Fibroblast of the aortic adventitia (primary cell): Measurements from ENCODE around the gene DUSP23. TPM values are rescaled to one million over a fixed set of nuclear protein-coding genes. Genes with fewer than 3 reads are reported as not detected.

Experiments used
- DNase-seq: peaks from one replicate; pipeline ENCODE4 v3.0.0-alpha.2; 2010; ENCODE audit warnings: low read depth
- H3K4me3 ChIP-seq: 2 replicates; pipeline ENCODE4 v1.5.1; 2011; ENCODE audit warnings: low read depth, mild to moderate bottlenecking, control low read depth, low read length, moderate library complexity
- total RNA-seq: library from RNA; depleted of rRNA; stranded (reverse); fragments of >200 nt; gene quantifications from 2 replicates; pipeline ENCODE4 v1.2.3, GENCODE V29; 2012; ENCODE audit warnings: low replicate concordance
- TF ChIP-seq, protein P1 (sequence below): IDR thresholded peaks from 2 replicates; pipeline ENCODE4 v1.5.1; 2011; ENCODE audit warnings: mild to moderate bottlenecking, low read length, control low read depth, inconsistent platforms; ENCODE audit not compliant: insufficient read depth

The DUSP23 gene
- total RNA-seq, 1 donor, result 10.0 TPM

DNA sequence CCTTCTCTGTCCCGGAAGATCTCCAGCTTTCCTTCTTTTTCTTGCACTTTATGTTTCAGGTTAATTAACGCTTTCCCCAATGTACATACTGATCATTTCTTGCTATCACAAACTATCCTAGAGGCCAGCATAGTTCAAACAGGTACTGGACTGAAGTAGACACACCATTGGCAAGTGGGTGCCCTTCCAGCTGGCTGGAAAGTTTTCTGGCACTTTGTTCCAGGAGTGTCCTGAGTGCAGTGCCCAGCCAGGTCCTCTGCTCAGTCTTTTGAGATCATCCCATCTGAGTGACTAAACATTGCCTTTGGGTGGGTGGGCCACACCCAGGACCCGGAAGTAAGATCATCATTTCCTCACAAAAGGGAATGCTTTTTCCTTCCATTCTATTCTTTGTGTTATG lies 15.0 kb upstream of the DUSP23 start:
- no peak overlapping the region for H3K4me3 ChIP-seq
- no peak for DNase-seq
- TF ChIP-seq, protein P1, sequence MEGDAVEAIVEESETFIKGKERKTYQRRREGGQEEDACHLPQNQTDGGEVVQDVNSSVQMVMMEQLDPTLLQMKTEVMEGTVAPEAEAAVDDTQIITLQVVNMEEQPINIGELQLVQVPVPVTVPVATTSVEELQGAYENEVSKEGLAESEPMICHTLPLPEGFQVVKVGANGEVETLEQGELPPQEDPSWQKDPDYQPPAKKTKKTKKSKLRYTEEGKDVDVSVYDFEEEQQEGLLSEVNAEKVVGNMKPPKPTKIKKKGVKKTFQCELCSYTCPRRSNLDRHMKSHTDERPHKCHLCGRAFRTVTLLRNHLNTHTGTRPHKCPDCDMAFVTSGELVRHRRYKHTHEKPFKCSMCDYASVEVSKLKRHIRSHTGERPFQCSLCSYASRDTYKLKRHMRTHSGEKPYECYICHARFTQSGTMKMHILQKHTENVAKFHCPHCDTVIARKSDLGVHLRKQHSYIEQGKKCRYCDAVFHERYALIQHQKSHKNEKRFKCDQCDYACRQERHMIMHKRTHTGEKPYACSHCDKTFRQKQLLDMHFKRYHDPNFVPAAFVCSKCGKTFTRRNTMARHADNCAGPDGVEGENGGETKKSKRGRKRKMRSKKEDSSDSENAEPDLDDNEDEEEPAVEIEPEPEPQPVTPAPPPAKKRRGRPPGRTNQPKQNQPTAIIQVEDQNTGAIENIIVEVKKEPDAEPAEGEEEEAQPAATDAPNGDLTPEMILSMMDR, result no peak

- TF ChIP-seq, protein P1, result no peak
Observed at GRCh38 chr1:159771127-159771895, 9.5 kb upstream of the DUSP23 start.

GRCh38 chr1:159774465-159774864 lies 6.3 kb upstream of the DUSP23 start:
- no peak overlapping the region for H3K4me3 ChIP-seq
- no peak for DNase-seq
- TF ChIP-seq, protein P1, result no peak

More at GRCh38 chr1:159771127-159771895, 9.5 kb upstream of the DUSP23 start:
- no peak overlapping the region for H3K4me3 ChIP-seq
- DNase-seq, result no peak

DNA sequence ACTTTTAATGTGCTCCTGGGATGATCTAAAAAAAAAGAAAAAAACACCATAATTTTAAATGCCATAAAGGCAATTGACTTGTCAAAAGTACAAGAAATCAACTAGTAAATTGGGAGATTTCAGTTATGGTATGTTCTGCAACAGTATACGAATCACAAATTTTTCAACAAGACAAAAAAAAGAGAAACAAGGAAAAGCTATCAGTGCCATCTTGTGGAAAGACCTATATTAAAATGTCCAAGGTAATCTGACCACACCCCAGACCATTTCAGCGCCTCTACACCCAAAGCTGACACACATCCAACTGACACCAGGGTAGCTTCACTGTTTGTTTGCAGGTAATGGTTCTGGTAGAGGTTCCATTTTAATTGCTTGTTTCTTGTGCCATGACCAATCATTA lies 5.0 kb upstream of the DUSP23 start:
- no peak overlapping the region for H3K4me3 ChIP-seq
- TF ChIP-seq, protein P1, result no peak
- no peak for DNase-seq

DNA sequence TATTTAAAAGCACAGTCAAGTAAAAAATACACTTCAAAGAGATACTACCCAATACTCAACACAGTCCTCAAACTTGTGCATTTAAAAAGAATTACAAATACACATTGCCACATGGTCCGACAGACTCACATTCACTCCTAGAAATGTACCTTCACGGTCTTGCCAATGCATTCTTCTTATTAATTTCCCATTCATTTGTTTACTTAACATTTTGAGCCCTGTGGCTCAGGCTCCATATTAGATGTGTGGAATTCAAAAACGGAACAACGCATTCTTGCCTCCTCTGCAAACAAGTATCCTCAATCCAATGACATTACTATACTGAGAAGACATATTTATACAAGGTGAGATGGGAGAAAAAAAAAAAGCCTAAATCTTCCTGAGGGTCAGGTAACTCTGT lies 2.5 kb upstream of the DUSP23 start:
- no peak for DNase-seq
- H3K4me3 ChIP-seq, result no peak overlapping the region
- TF ChIP-seq, protein P1, result no peak

DNA sequence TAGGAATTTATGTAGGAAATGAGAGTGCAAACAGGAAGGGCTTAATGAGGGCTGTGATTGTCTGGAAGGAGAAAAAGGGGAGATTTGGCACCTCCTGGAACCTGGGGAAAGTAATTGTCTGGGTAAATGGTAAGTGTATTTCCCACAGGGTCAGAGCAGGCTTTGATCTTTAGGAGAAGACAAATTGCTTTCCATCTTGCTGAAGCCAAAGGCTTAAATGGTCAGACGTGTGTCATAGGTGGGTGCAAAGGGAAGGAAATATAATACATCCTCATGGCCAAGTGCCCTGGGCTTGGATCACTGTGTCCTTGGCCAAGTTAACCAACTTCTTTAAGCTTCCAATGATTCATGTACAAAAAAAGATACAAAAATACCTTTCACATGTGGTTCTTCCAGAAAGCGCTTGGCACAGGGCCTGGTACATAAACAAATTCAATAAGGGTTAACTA lies 1.3 kb upstream of the DUSP23 start:
- peak; percentile 76 for DNase-seq
- TF ChIP-seq, protein P1, result no peak
- H3K4me3 ChIP-seq, result no peak overlapping the region
